ENCODE data around the gene KPNB1. TPM values are rescaled to one million over a fixed set of nuclear protein-coding genes. Genes with fewer than 3 reads are reported as not detected.

Gene KPNB1
- total and polyA plus RNA-seq, 2 of the 4 experiments (the other 2 are of a cell fraction) = 206 to 1,082 TPM

- H3K27me3 ChIP-seq (ENCODE audit: control insufficient read depth, insufficient read depth, low read length) = no peaks in the 10 kb centered on the region
- no peak overlapping the region for H4K5ac ChIP-seq (ENCODE audit: low read depth, low read length)
- BruUV-seq (replicated peaks) = no TSS peak
- no peak overlapping the region for H2BK120ac ChIP-seq (ENCODE audit: low read depth, low read length)
- ChIA-PET CTCF (interaction anchor here (2.5 kb wide), 1 partner anchor 8 kb away, joined by 10 read pairs; no protein-coding TSS in a partner anchor), POLR2A (ENCODE audit: unreplicated experiment) (interaction anchor here (0.7 kb wide), 1 partner anchor 366 kb away, joined by 3 read pairs; no protein-coding TSS in a partner anchor)
- no peak overlapping the region for H4K91ac ChIP-seq (ENCODE audit: insufficient read depth, low read depth, low read length)
- intact Hi-C loops (cut with micrococcal nuclease) (no loop called here), dilution Hi-C loops (cut with HindIII; ENCODE audit: low sequenced_read_pairs, unreplicated experiment) (no loop called here), in situ Hi-C loops (cut with MboI; ENCODE audit: low sequenced_read_pairs) (no loop called here)
- ATAC-seq (ENCODE audit: low read depth) = no peak; the same call in 1 of the 2 replicates
- H2AK5ac ChIP-seq (ENCODE audit: low read depth, low read length) = no peak overlapping the region
- H3K9ac ChIP-seq (ENCODE audit: low read depth, low read length) = no peak overlapping the region
- peaks cover 61% of the 10 kb centered on the region for H3K36me3 ChIP-seq (ENCODE audit: control insufficient read depth, insufficient read depth, low read length)
- H3K18ac ChIP-seq (ENCODE audit: low read depth, low read length) = no peak overlapping the region
- H3K9me1 ChIP-seq (ENCODE audit: insufficient read depth, low read length) = no peaks in the 10 kb centered on the region
- H3K14ac ChIP-seq (replicated peaks; ENCODE audit: low read depth, low read length) = no peak overlapping the region
- H3K56ac ChIP-seq (ENCODE audit: extremely low read depth, insufficient read depth, low read length) = no peak overlapping the region
- no peak overlapping the region for H2BK20ac ChIP-seq (ENCODE audit: low read depth, low read length)
- no peak overlapping the region for H2BK5ac ChIP-seq (ENCODE audit: low read depth, low read length, poor library complexity, severe bottlenecking)
- no peak overlapping the region for H2AFZ ChIP-seq (replicated peaks; ENCODE audit: low read length, poor library complexity)
- H3K27ac ChIP-seq (ENCODE audit: insufficient read depth, low read length) = no peak overlapping the region
- H3K4me3 ChIP-seq (ENCODE audit: insufficient read depth, low read depth, low read length) = no peak overlapping the region
- peaks cover 34% of the 10 kb centered on the region for H4K20me1 ChIP-seq (ENCODE audit: insufficient read depth, low read length)
- no peak overlapping the region for H2BK15ac ChIP-seq (ENCODE audit: low read depth, low read length)
- 88% methylated on average over 2 of the region's 3 CpGs; no CpG with 5 or more reads in 1 of the 2 experiments for WGBS, 2 experiments (ENCODE audit: extremely low coverage in 2 of 2, insufficient read length in 1 of 2)
- H3K4ac ChIP-seq (ENCODE audit: low read depth, low read length) = no peak overlapping the region
- H2AK9ac ChIP-seq (replicated peaks; ENCODE audit: low read depth, low read length, poor library complexity) = no peak overlapping the region
- DNase-seq = peak; percentile 33
- no peak overlapping the region for H3K23ac ChIP-seq (ENCODE audit: low read depth, low read length)
- peaks cover 22 to 27% of the 10 kb centered on the region in 2 experiments for H3K79me1 ChIP-seq (ENCODE audit: low read depth in 1 of 2, low read length in 2 of 2)
- no peak overlapping the region for H3K4me2 ChIP-seq (ENCODE audit: low read depth, low read length)
- H3K4me1 ChIP-seq (ENCODE audit: control insufficient read depth, insufficient read depth, low read length) = no peaks in the 10 kb centered on the region; the same call in 1 of the 2 replicates
- H3K9me3 ChIP-seq (ENCODE audit: control insufficient read depth, insufficient read depth, low read length) = no peaks in the 10 kb centered on the region
- TF ChIP-seq FOS (IDR thresholded peaks at IDR 0.05; ENCODE audit: low read depth, low read length) (no peak), CEBPB (IDR thresholded peaks at IDR 0.05; ENCODE audit: low read depth, low read length) (peak; percentile 80), ELK1 (IDR thresholded peaks at IDR 0.05; ENCODE audit: borderline replicate concordance, low read depth, low read length) (no peak), RFX5 (IDR thresholded peaks at IDR 0.05; ENCODE audit: low read depth, low read length) (no peak), RCOR1 (IDR thresholded peaks at IDR 0.05; ENCODE audit: insufficient replicate concordance, low read length) (no peak)
- TF ChIP-seq, protein P1, sequence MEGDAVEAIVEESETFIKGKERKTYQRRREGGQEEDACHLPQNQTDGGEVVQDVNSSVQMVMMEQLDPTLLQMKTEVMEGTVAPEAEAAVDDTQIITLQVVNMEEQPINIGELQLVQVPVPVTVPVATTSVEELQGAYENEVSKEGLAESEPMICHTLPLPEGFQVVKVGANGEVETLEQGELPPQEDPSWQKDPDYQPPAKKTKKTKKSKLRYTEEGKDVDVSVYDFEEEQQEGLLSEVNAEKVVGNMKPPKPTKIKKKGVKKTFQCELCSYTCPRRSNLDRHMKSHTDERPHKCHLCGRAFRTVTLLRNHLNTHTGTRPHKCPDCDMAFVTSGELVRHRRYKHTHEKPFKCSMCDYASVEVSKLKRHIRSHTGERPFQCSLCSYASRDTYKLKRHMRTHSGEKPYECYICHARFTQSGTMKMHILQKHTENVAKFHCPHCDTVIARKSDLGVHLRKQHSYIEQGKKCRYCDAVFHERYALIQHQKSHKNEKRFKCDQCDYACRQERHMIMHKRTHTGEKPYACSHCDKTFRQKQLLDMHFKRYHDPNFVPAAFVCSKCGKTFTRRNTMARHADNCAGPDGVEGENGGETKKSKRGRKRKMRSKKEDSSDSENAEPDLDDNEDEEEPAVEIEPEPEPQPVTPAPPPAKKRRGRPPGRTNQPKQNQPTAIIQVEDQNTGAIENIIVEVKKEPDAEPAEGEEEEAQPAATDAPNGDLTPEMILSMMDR (conservative IDR thresholded peaks at IDR 0.05; ENCODE audit: low read depth, low read length) = no peak
- H4K8ac ChIP-seq (ENCODE audit: low read depth in 2 of 2, low read length in 2 of 2) = no peak overlapping the region
These were observed 15.9 kb downstream of the KPNB1 start for GRCh38 chr17:47665655-47666054.

Measured in IMR-90 (cell line).